ENCODE data around the gene PFN1.

The PFN1 gene

DNA sequence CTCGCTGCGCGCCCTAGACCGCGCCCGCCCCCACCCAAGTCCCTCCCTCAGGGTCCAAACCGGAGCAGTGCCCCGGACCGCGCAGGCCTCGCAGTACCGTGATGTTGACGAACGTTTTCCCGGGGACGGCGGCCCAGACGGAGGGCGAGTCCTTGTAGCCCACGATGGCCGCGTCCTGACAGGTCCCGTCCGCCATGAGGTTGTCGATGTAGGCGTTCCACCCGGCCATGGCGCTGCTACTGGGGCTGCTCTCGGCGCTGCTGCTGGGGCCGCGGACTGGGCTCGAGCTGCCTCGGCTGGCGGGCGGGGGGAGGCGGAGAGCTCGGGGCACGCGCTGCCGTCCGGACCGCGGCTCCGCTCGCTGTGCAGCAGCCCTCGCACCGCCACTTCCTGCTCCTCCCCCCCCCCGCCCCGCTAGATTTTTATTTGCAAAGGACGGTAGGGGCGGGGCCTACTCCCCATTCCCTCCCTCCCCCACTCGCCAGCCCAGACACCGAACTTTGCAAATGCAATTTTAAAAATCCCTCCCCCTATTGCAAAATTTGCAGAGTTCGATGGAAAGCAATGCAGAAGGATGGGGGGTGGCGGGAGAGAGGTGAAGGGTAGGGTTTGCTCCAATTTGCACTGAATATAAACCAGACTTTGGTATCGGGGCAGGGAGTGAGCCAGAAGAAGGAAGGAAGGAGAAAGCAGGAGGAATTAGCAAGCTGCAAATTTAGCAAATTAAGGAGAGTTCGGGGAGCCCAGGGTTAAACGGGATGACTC, at the start of gene PFN1:
TSS of gene PFN1 (minus strand) at position 365 of the 765 bp plus-strand sequence. CDS start at position 229, 136 bp downstream.
- peak; percentile 21 for DNase-seq

DNA sequence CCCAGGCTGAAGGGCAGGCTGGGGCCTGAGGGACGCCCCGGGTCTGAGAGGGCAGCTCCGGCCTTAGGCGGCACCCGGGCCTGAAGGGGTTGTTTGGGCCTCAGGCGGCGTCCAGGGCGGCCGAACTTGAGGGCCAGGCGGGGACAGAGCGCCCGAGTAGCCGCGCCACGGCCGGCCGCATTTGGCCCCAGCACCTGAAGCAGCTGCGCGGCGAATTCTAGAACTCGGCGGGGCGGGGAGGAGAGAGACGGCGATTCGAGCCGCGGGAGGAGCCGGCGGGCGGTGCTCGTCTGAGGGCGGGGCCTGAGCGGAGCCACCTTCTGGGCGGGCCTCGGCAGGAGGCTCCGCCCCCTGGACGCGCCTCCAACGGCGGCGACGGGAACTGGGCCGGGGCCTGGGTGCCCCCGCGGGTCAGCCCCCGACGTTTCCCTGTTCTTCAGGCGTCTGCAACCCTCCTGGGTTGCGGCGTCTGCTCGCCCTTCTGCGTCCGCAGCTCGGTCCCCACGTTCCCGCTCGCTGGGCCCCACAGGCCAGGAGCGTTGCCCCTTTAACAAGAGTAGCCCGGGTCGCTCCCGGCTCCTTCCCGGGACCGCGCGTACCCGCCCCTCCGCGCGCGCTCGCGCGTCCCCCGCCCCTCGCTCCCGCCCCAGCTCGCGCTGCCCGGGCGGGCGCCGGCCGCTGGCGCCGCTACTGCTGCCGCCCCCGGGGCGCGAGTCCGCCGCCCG, 49.1 kb upstream of the PFN1 start, which contains the start of the genes INCA1 and KIF1C:
TSS of gene INCA1 (minus strand) at position 221 of the 725 bp plus-strand sequence. CDS start 3,085 bp downstream, outside the sequence.
TSS of gene KIF1C (plus strand) at position 649 of the 725 bp plus-strand sequence. CDS start 2,297 bp downstream, outside the sequence.
- no peak for DNase-seq

DNA sequence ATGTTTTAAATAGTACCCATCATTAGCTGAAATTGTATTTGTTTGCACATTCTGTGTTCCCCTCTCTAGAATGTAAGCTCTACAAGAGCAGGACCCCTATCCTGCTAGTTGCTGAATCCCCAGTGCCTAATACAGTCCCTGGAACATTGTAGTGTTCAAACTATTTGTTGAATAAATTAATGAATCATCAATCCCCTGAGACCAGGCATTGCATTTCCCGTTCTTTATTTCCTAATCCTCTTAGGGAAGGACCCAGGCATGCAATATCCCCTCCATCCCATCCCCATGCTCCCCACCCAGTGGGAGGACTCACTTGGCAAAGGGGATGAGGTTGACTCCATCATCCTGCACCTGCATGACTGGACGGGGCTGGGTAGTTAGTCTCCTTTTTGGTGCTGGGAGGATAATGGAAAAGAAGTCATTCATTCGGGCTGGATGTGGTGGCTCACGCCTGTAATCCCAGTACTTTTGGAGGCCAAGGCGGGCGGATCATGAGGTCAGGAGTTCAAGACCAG, 45.8 kb upstream of the PFN1 start:
- no peak for DNase-seq

DNA sequence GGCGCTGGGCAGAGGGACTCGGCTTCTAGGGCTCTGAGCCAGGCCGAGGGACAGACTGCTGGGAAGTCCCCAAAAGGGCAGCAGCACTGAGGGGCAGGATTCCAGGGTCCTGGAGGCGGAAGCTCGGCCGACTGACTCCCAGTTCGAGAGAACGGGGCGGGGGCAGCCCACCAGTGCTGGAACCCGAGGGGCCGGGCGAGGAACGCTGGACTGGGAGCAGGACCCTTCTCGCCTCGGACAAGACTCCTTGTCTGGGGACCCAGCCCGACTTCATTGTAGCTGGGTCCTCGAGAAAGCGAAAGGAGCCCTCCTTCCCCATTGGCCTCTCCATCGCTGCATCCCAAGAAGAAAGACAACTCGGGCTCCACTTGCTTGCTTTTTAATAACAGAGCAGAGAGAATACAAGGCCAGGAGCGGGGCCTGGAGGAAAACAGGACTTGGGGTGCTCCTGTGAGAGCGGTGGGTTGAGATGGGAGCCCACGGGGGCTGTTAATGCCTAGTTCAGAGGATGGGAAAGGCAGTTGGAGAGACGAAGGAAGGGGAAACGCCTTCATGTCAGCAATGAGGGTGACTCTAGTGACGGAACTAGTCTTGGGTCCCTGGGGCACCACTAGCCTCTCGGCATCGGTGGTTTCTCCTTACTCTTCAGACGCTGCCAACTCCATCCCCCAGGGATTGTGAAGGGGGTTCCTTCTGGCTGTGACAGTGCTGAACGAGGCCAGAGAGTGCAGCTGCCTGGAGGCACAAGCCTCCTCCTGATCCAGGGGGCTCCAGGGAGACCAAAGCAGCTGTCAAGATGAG, 39.6 kb upstream of the PFN1 start:
- DNase-seq = no peak

DNA sequence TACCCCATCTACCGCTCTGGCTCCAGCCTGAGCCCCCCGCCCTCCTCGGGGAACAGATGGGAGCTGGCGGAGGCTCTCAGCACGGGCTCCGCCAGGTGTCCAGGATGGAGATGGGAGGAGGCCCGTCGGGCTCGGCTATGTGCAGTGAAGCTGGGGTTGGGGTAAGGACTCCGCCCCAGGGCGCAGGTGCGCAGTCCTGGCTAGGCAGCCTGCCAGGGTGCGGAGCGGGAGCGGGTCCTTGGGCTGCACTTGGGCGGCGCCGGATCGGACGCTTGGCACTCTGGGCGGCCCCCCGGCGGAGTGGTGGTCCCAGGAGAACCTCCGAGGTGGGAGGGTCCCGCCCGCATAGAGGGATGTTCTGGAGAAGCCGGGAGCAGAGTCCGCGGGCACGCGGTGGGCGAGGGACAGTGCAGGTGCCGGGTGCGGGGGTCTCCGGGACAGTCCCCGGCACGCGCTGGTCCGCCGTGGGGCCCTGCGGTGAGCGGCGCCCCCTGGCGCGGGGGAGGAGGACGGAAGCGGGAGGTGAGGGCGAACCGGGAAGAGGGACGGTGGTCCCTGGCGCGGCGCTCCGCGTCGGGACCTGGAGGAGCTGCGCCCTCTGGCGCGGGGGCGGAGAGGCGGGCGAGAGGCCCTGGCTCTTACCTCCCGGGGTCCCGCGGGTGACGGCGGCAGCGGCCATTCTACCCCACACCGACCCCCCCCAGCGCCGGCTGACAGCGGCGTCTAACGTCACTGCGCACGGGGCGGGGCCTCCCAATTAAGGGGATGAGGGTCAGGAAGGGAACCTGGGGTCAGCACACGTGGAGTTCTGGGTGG, 38.8 kb upstream of the PFN1 start, which contains the start of gene CAMTA2:
TSS of gene CAMTA2 (minus strand) at position 725 of the 816 bp plus-strand sequence. CDS start 1,453 bp downstream, outside the sequence.
- DNase-seq = peak; percentile 7

DNA sequence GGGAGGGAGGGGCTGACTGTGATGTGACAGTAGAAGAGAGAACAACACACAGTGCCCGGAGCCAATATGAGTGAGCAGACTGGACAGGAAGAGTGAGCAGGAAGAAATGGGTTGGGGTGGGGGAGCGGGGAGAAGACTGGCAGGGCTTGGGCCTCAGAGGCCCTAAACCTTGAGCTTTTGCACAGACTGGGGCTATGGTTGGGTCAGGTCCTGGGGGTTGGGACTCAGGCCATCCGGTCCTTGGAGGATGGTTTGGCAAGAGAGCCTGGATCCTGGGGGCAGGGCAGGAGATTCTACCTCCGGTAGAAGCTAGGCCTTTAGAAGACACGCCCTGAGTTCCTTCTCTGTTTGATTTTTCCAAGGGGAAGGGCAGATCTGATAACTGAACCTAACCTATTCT, 38.1 kb upstream of the PFN1 start:
- DNase-seq = no peak

DNA sequence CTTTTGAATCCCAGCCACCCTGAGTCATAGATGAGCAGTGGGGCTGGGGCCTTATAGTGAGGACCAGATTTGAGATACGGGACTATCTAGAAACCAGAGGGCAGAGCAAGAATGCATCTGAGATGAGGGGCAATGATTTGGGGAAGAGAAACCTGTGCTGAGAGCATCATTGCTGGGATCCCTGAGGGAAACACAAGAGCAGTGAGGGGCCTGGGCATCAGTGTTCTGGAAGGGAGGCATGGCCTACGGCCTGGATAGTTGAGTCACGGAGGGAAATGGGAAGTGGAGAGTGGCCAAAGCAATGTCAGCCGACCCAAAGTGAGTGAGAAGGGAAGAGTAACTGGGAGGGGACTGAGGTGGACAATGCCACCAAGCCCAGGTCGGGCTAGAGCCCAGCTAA, 34.0 kb upstream of the PFN1 start:
- no peak for DNase-seq

DNA sequence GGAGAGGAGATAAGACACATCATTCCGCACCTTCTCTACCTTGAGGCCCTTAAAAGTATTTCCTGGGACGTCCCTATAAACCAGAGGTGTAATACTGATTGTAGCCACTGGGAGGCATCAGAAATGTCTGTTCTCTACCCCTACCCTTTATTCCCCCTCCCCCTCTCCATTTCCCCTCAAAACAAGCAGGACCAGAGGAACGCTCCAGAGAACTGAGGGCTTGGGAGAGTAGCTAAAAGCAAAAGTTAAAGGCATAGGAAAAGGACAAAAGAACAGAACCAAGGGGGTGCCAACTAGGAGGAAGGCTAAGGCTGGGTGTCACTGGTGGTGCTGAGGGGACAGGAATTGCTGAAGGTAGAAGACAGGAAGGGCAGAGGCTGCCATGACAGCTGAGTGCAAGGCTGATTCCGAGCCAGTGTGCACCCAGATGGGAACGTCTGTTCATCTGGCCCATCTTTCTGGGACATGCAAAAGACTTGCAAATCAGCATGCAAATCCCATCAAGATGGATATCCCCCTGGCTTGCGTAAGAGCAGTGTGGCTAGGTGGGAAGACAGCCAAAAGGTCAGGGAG, 32.4 kb upstream of the PFN1 start:
- peak; percentile 2 for DNase-seq

DNA sequence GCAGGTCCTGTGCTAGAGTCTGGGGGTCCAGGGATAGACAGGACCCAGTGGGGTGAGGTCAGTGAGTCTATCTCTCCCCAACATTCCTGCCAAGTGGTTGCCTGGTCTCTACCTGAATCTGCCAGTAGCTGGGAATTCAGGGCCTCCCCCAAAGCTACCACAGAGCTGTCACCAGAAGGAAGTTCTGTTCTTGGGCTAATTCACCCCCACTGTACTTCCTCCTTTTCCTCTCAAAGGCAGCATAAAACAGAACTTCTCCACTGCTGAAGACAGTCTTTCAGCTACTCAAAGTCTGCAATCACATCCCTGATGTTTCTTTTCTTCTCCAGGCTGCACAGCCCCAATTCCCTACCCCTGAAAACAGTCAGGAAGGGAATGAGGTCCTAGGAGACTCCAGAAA, 30.4 kb upstream of the PFN1 start:
- DNase-seq = no peak

DNA sequence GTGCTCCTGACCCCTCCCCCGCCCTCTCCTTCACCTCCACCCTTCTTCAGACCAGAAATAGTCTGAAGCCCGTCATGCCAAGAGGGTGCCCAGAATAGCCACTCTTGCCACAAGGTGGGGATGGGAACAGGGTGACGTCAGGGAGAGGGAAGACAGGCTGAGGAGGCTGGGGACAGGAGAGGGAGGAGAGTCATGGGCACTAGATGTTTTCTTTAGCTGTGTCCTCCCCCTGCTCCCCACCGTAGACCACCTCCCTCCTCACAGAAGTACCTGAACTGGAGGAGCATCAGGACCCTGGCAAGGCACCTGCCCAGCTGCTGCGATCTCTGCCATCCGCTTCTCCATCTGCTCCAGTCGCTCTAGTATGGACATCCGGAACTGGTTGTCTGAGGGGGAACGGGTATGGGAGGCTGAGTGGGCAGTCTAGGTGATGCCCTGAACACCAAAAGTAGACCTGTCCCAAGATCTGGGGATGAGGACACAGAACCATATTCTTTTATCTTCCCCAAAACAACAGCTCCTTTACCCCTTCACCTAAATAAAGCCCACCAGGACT, 25.9 kb upstream of the PFN1 start:
- DNase-seq = no peak

DNA sequence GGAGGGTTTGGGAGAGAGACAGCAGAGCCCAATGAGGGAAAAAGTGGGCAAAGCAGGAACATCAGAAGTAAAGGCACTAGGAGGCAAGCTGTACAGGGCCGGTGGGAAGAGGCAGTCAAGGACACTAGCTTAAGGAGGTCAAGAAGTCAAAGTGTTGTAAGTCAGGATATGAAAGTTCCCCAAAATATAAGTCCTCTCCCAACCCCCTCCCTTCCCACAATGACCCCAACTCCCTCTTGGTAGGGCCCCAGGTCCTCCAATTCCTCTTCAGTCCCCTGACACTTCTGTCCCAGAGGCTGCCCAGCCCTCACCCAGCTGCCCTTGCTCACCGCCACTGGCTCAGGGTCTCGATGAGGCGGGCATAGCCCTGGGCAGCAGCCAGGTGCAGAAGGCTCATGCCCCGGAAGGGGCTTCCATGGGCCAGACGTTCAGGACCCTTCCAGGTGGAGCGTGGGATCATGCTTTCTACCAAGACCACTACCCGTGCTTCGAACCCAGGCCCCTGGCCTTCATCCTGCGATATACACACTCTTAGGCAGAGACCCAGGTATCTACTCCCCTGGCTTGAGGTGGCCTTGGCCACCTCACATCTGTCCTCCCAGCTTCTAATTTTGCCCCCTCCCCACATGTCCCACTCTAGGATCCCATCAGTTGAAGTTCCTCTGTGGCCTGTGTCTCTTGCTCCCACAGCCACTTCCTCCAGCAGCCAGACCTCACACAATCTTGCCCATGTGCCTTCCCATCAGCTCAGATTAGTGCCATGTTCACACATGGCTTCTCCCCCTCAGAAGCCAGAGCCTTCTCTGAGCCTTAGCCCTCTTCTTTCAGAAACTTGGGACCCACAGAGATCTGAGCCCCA, 25.2 kb upstream of the PFN1 start:
- no peak for DNase-seq

DNA sequence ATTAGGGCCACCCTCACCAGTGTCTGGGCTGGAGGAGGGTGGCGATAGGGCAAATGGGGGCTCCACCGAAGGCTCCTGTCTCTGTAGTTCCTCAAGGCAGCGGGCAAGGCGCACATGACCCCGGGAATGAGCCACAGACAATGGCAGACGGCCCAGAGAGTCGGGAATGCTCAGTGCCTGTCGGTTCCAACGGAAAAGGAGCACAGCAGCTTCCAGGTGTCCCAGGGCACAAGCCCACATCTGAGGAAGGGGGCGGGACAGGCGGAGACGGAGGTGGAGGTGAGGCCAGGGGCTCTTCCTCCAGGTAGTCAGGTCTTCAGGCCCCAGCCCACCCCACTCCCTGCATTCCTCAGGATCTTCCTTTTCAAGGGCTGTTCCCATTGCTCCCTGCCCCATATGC, 24.4 kb upstream of the PFN1 start:
- no peak for DNase-seq

DNA sequence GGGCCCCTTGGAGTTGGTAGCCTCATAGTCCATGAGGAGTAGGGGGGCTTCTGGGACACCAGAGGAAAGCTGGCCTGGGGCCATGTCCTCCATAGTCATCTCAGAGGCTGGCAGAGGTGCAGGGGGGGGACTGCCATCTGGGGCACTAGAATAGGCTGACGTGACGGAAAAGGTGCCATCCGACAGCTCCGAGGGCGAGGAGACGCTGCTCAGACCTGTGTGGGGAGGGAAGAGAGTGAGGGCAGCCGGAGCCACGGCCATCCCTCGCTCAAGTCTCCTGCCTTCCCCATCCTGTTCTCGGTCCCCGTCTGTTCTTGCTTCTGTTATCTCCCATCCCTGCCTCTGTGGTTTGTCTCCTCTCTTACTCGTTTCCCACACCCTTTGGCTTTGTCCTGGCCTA, 24.0 kb upstream of the PFN1 start:
- no peak for DNase-seq

DNA sequence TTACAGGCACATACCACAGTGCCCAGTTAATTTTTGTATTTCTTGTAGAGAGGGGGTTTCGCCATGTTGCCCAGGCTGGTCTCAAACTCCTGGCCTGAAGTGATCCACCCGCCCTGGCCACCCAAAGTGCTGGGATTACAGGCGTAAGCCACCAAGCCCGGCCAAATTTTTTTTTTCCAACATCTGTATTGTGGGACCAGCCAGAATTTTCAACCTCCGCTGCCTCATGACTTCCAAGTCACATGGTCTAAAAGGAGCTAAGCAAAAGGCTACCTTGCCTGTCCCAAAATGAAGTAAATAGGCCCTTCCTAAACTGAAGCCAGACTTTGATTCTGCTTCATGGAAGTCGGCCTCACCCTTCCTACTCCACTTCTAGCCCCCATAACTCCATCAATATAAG, 23.5 kb upstream of the PFN1 start:
- DNase-seq = no peak

DNA sequence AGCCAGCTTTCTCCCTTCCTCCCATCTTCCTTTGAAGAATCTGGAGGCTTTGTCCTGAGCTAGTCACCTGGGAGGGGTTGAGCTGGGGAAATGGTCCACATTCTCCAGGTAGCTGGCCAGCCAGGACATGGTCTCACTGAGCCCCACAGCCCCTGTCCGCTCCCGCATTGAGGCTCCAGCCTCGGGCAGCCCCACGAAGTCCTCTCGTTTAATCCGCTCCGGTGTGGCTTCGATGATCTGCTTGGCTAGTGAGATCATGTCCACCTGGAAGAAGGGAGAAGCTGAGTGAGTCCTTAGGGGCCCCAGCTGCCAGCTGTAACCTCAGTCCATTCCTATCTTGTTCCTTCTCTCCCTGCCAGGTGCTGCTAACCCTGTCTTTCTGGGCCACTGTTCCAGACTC, 21.9 kb upstream of the PFN1 start:
- DNase-seq = no peak

DNA sequence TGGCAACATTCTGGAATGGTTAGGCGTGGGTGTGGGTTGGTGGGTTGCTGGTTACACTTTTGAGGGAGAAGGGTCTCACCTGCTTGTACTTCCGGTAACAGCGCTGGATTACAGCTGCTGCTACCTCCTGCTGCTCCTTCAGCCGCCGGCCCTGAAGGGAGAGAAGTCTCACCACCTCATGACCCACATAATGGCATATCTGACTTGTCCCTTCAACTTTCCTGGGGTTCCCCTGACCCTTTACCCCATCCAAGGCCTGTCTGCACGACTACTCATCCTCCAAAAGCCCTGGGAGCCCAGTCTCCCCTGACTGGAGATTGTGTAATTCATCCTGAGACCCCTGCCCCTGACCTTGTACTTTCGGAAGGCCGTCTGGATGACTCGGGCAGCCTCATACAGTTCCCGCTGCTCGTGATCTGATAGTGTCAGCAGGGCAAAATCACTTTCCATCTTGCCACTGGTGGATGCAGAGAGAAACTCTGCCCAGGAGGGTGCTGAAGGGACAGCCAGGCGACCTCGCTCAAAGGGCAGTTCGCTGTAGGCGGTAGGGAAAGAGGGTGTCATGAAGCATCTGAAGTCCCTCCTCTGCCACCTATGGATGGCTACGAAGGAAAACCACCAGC, 21.3 kb upstream of the PFN1 start:
- no peak for DNase-seq

DNA sequence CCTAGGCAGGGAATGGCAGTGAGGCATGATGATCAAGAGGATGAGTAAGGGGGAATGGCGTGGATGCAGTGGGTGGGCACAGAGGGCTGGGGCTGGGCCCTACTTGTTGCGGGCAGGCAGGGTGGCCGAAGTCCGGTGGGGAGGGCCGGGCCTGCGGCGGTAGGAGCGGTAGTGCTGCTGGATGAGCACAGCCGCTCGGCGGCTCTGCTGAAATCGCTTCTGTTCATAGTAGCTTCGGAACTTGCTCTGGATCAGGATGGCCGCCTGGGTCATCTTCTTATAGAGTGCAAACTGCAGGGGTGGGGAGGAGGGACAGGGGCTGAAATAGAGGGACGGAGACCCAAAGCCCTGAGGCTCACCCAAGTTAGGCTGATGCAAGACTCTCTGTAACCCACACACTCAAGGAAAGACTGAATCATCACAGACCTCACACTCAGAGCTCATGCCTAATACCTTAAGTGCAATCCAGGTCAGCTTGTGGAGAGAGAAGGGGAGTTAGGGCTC, 20.8 kb upstream of the PFN1 start:
- DNase-seq = no peak

DNA sequence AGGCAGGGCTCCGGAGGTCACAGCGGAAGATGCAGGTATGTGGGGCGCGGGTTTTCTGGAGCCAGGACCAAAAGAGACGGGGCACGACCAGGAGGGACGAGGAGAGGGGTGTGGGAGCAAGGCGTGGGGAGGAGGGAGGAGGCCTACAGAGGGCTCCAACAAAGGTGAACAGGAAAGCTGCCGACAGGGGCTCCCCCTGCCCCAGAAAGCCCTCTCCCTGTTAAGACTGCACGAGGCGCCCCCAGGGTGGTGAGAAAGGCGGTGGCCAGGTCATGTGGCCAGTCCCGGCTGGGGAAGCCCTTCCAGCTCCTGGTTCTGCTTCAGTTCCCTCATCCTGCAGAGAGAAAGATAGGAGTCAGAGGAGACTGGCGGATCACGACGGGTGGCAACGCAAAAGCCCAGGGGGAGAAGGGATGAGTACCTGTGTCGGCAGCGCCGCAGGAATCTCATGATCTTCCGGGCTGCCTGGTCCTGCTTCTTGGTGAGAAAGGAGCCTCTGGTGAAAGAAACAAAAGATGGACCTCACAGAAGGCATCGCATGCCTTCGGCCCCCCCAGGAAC, 20.2 kb upstream of the PFN1 start:
- no peak for DNase-seq
